ENCODE measurements around the gene PACSIN2. TPM values are rescaled to one million over a fixed set of nuclear protein-coding genes. Genes with fewer than 3 reads are reported as not detected.

The PACSIN2 gene
- total and polyA plus RNA-seq, 2 of the 13 experiments (the other 11 are each of a cell fraction or from before 2014, with no cell fraction given) = 54.1 to 68.8 TPM

DNA sequence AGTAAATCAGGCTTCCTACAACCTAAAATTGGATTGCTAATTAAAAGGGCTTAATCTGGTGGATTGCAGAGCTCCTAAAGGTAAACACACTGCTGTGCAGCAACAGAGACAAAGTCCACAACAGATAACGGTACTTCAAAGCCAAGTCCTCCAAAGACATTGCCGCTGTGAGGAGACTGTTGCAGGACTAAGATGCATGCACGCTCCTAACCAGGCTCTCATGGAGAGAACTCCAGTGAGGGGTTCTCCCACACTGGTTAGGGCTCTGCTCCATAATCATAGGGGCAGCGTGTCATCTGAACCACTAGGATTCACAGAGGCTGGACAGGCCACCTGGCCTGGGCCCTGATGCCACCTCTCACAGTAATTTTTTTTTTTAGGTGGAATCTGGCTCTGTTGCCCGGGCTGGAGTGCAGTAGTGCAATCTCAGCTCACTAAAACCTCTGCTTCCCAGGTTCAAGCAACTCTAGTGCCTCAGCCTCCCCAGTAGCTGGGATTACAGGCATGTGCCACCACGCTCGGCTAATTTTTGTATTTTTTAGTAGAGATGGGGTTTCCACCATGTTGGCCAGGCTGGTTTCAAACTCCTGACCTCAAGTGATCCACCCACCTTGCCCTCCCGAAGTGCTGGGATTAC lies 101.0 kb downstream of the PACSIN2 start (continued):
- TF ChIP-seq, protein P1, sequence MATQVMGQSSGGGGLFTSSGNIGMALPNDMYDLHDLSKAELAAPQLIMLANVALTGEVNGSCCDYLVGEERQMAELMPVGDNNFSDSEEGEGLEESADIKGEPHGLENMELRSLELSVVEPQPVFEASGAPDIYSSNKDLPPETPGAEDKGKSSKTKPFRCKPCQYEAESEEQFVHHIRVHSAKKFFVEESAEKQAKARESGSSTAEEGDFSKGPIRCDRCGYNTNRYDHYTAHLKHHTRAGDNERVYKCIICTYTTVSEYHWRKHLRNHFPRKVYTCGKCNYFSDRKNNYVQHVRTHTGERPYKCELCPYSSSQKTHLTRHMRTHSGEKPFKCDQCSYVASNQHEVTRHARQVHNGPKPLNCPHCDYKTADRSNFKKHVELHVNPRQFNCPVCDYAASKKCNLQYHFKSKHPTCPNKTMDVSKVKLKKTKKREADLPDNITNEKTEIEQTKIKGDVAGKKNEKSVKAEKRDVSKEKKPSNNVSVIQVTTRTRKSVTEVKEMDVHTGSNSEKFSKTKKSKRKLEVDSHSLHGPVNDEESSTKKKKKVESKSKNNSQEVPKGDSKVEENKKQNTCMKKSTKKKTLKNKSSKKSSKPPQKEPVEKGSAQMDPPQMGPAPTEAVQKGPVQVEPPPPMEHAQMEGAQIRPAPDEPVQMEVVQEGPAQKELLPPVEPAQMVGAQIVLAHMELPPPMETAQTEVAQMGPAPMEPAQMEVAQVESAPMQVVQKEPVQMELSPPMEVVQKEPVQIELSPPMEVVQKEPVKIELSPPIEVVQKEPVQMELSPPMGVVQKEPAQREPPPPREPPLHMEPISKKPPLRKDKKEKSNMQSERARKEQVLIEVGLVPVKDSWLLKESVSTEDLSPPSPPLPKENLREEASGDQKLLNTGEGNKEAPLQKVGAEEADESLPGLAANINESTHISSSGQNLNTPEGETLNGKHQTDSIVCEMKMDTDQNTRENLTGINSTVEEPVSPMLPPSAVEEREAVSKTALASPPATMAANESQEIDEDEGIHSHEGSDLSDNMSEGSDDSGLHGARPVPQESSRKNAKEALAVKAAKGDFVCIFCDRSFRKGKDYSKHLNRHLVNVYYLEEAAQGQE (IDR thresholded peaks at IDR 0.05; ENCODE audit: borderline replicate concordance in 1 of 2, low read depth in 1 of 2, low read length in 2 of 2) = peak in 1 of 2 experiments; percentile 61; a peak in 2 of 4 replicates
- TF ChIP-seq ZNF839 (CRISPR knock-in tag; IDR thresholded peaks at IDR 0.05; ENCODE audit: borderline replicate concordance) (no peak), SSRP1 (CRISPR knock-in tag; IDR thresholded peaks at IDR 0.05) (peak; percentile 90; the same call in 1 of the 2 replicates), BRCA1 (CRISPR knock-in tag; IDR thresholded peaks at IDR 0.05) (no peak), GMEB2 (CRISPR knock-in tag; IDR thresholded peaks at IDR 0.05; ENCODE audit: low read depth) (no peak), ZFP36L1 (CRISPR knock-in tag; IDR thresholded peaks at IDR 0.05) (peak; percentile 36; the same call in 1 of the 2 replicates), MZF1 (CRISPR knock-in tag; IDR thresholded peaks at IDR 0.05; ENCODE audit: borderline replicate concordance) (no peak), GABPA (IDR thresholded peaks at IDR 0.05; ENCODE audit: low read depth, low read length) (no peak), GABPA (CRISPR knock-in tag; IDR thresholded peaks at IDR 0.05; ENCODE audit: low read depth) (peak; percentile 46), HNF4G (IDR thresholded peaks at IDR 0.05; ENCODE audit: borderline replicate concordance, low read depth, low read length) (peak; percentile 97), HNF4G (CRISPR knock-in tag; IDR thresholded peaks at IDR 0.05; ENCODE audit: borderline replicate concordance, low read depth) (peak; percentile 82; the same call in 1 of the 2 replicates), MTF2 (CRISPR knock-in tag; IDR thresholded peaks at IDR 0.05; ENCODE audit: borderline replicate concordance) (no peak), ZNF205 (CRISPR knock-in tag; IDR thresholded peaks at IDR 0.05) (peak; percentile 93), FOXK2 (IDR thresholded peaks at IDR 0.05) (peak; percentile 33; the same call in 1 of the 2 replicates), CREBL2 (CRISPR knock-in tag; IDR thresholded peaks at IDR 0.05; ENCODE audit: borderline replicate concordance) (no peak)
- TF ChIP-seq, protein P2, sequence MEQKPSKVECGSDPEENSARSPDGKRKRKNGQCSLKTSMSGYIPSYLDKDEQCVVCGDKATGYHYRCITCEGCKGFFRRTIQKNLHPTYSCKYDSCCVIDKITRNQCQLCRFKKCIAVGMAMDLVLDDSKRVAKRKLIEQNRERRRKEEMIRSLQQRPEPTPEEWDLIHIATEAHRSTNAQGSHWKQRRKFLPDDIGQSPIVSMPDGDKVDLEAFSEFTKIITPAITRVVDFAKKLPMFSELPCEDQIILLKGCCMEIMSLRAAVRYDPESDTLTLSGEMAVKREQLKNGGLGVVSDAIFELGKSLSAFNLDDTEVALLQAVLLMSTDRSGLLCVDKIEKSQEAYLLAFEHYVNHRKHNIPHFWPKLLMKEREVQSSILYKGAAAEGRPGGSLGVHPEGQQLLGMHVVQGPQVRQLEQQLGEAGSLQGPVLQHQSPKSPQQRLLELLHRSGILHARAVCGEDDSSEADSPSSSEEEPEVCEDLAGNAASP (CRISPR knock-in tag; IDR thresholded peaks at IDR 0.05; ENCODE audit: borderline replicate concordance) = peak; percentile 79
- TF ChIP-seq, protein P3, sequence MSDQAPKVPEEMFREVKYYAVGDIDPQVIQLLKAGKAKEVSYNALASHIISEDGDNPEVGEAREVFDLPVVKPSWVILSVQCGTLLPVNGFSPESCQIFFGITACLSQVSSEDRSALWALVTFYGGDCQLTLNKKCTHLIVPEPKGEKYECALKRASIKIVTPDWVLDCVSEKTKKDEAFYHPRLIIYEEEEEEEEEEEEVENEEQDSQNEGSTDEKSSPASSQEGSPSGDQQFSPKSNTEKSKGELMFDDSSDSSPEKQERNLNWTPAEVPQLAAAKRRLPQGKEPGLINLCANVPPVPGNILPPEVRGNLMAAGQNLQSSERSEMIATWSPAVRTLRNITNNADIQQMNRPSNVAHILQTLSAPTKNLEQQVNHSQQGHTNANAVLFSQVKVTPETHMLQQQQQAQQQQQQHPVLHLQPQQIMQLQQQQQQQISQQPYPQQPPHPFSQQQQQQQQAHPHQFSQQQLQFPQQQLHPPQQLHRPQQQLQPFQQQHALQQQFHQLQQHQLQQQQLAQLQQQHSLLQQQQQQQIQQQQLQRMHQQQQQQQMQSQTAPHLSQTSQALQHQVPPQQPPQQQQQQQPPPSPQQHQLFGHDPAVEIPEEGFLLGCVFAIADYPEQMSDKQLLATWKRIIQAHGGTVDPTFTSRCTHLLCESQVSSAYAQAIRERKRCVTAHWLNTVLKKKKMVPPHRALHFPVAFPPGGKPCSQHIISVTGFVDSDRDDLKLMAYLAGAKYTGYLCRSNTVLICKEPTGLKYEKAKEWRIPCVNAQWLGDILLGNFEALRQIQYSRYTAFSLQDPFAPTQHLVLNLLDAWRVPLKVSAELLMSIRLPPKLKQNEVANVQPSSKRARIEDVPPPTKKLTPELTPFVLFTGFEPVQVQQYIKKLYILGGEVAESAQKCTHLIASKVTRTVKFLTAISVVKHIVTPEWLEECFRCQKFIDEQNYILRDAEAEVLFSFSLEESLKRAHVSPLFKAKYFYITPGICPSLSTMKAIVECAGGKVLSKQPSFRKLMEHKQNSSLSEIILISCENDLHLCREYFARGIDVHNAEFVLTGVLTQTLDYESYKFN (CRISPR knock-in tag; conservative IDR thresholded peaks at IDR 0.05) = peak; percentile 96
